Lower leg skin (tissue), 3 donors: ENCODE results near the gene ABL1.

Experiments
- CTCF ChIP-seq, 3 donors: fragments of 450-650 bp; IDR thresholded peaks; one replicate each; pipeline ENCODE4 v1.5.1; 2016; ENCODE audit warnings: antibody characterized with exemption in 3 of 3, mild to moderate bottlenecking in 3 of 3, moderate library complexity in 2 of 3
- POLR2A ChIP-seq, 2 donors: fragments of 450-650 bp; IDR thresholded peaks; one replicate each; pipeline ENCODE4 v1.6.1; 2016 to 2017; ENCODE audit warnings: antibody characterized with exemption in 2 of 2, mild to moderate bottlenecking in 1 of 2, moderate library complexity in 1 of 2

- no peak for TF ChIP-seq CTCF (IDR thresholded peaks at IDR 0.05)
- no peak for TF ChIP-seq POLR2A (IDR thresholded peaks at IDR 0.05)
These were observed 27.7 kb downstream of the ABL1 start for GRCh38 chr9:130862747-130863146.
